GM12878 (cell line): ENCODE measurements around the gene VCAM1. TPM values are rescaled to one million over a fixed set of nuclear protein-coding genes. Genes with fewer than 3 reads are reported as not detected.

ENCODE experiments used
- ATAC-seq: fragments of 200-7000 bp; cut with Tn5 transposase; 3 replicates; pipeline ENCODE4 v1.9.1; 2020; ENCODE audit warnings: mild to moderate bottlenecking, moderate library complexity
- BruUV-seq: library from RNA; stranded (reverse); fragments of 400-500 nt; replicated peaks from 2 replicates; lab custom pipeline; 2021; lab: Mats Ljungman, UMichigan
- CTCF ChIA-PET: fragments of 300-600 bp; sonication (Branson Sonifier 250); formaldehyde crosslinking; extraction: SDS; loops from one replicate; lab custom pipeline; 2021; ENCODE audit warnings: inconsistent platforms; lab: Yijun Ruan, JAX
- POLR2A ChIA-PET: fragments of 350-600 bp; formaldehyde crosslinking; extraction: SDS; loops from one replicate; lab custom pipeline; 2021; ENCODE audit warnings: inconsistent platforms; lab: Charles Lee
- RAD21 ChIA-PET: fragments of 300-600 bp; sonication (Branson Sonifier 250); formaldehyde crosslinking; loops from one replicate; lab custom pipeline; 2023; ENCODE audit warnings: antibody characterized with exemption; ENCODE audit not compliant: unreplicated experiment; lab: Charles Lee
- SMC1A ChIA-PET: fragments of 300-600 bp; sonication (Branson Sonifier 250); formaldehyde crosslinking; loops from one replicate; lab custom pipeline; 2023; ENCODE audit not compliant: unreplicated experiment, uncharacterized antibody; lab: Charles Lee
- DNase-seq: peaks from one replicate; pipeline ENCODE4 v3.0.0-alpha.2; 2011; ENCODE audit warnings: low read depth, low spot score
- FAIRE-seq: peaks from 3 replicates; lab custom pipeline; 2011; peaks lifted over from hg19 to GRCh38; lab: Jason Lieb, UNC
- H2AFZ ChIP-seq: 2 replicates; pipeline ENCODE4 v1.6.0; 2011; ENCODE audit warnings: low read depth, low read length, control low read depth; ENCODE audit not compliant: control insufficient read depth
- H3K27ac ChIP-seq: 2 replicates; pipeline ENCODE4 v1.5.1; 2011; ENCODE audit warnings: control low read depth; ENCODE audit not compliant: control insufficient read depth, insufficient read depth
- H3K27me3 ChIP-seq, 2 experiments: replicated peaks in 1 of 2; 2 replicates each; pipeline versions ENCODE4 v1.6.0 to v1.6.1; 2011; ENCODE audit warnings: low read length in 1 of 2; ENCODE audit not compliant: control insufficient read depth in 2 of 2, insufficient read depth in 2 of 2
- H3K36me3 ChIP-seq, 2 experiments: 2 replicates each; pipeline ENCODE4 v1.5.1; 2011; ENCODE audit warnings: low read length in 1 of 2; ENCODE audit not compliant: control insufficient read depth in 2 of 2, insufficient read depth in 2 of 2
- H3K4me1 ChIP-seq: 2 replicates; pipeline ENCODE4 v1.6.1; 2011; ENCODE audit warnings: mild to moderate bottlenecking, low read length, moderate library complexity, mixed read lengths; ENCODE audit not compliant: control insufficient read depth, insufficient read depth
- H3K4me2 ChIP-seq: 2 replicates; pipeline ENCODE4 v1.6.0; 2011; ENCODE audit warnings: control low read depth; ENCODE audit not compliant: control insufficient read depth, insufficient read depth
- H3K4me3 ChIP-seq: fragments of 200-600 bp; sonication (generic); 2 replicates; pipeline ENCODE4 v1.5.1; 2016
- H3K79me2 ChIP-seq: 2 replicates; pipeline ENCODE4 v1.6.0; 2011; ENCODE audit warnings: low read length; ENCODE audit not compliant: control insufficient read depth, insufficient read depth
- H3K9ac ChIP-seq: 2 replicates; pipeline ENCODE4 v1.8.0; 2011; ENCODE audit warnings: low read length, control low read depth, mixed read lengths; ENCODE audit not compliant: control insufficient read depth, insufficient read depth
- H3K9me3 ChIP-seq: replicated peaks from 3 replicates; pipeline ENCODE4 v1.5.1; 2011; ENCODE audit warnings: mild to moderate bottlenecking, low read length; ENCODE audit not compliant: control insufficient read depth, insufficient read depth
- H4K20me1 ChIP-seq: 2 replicates; pipeline ENCODE4 v1.6.0; 2011; ENCODE audit not compliant: control insufficient read depth, insufficient read depth
- BCL11A ChIP-seq: IDR thresholded peaks from 2 replicates; pipeline ENCODE4 v1.6.1; 2011; ENCODE audit warnings: low read depth, low read length
- BRCA1 ChIP-seq: IDR thresholded peaks from 2 replicates; pipeline ENCODE4 v1.6.1; 2011; ENCODE audit warnings: low read depth, low read length, improper control_type of control experiment
- CHD4 ChIP-seq: fragments of 200-600 bp; sonication (generic); IDR thresholded peaks from 2 replicates; pipeline ENCODE4 v1.6.1; 2016; ENCODE audit warnings: mild to moderate bottlenecking
- ESRRA ChIP-seq: IDR thresholded peaks from 2 replicates; pipeline ENCODE4 v1.6.1; 2012; ENCODE audit warnings: mild to moderate bottlenecking, low read length, improper control_type of control experiment
- ETV6 ChIP-seq, 2 experiments: fragments of 450-650 bp in 1 of 2; IDR thresholded peaks in 1 of 2; conservative IDR thresholded peaks in 1 of 2; 2 replicates each; pipeline ENCODE4 v1.6.1; 2014; ENCODE audit warnings: antibody characterized with exemption in 1 of 2, borderline replicate concordance in 1 of 2, low read depth in 1 of 2, mild to moderate bottlenecking in 1 of 2, moderate library complexity in 1 of 2
- GABPA ChIP-seq: IDR thresholded peaks from 2 replicates; pipeline ENCODE4 v1.6.1; 2014; ENCODE audit warnings: antibody characterized with exemption, low read depth, mild to moderate bottlenecking, inconsistent platforms
- RAD51 ChIP-seq: fragments of 450-650 bp; IDR thresholded peaks from 2 replicates; pipeline ENCODE4 v1.6.1; 2016; ENCODE audit warnings: moderate library complexity, mild to moderate bottlenecking, inconsistent platforms
- RELA ChIP-seq: fragments of 450-650 bp; IDR thresholded peaks from 2 replicates; pipeline ENCODE4 v1.8.0; 2014; ENCODE audit warnings: borderline replicate concordance; ENCODE audit not compliant: partially characterized antibody
- SIX5 ChIP-seq: IDR thresholded peaks from 2 replicates; pipeline ENCODE4 v1.6.1; 2011; ENCODE audit warnings: mild to moderate bottlenecking, low read depth, low read length, moderate library complexity; ENCODE audit not compliant: severe bottlenecking
- SUPT20H ChIP-seq: IDR thresholded peaks from 2 replicates; pipeline ENCODE4 v1.6.1; 2011; ENCODE audit warnings: low read depth, mild to moderate bottlenecking, low read length, moderate library complexity, borderline replicate concordance; ENCODE audit not compliant: control insufficient read depth
- WGBS: methylation state at CpG from one replicate; pipeline ENCODE4 v1.1.6; 2016; ENCODE audit warnings: low lambda C conversion rate; ENCODE audit not compliant: insufficient replicate concordance, insufficient coverage; ENCODE audit errors: missing lambda C conversion rate; 5-methylcytosine and 5-hydroxymethylcytosine counted together
- in situ Hi-C: fragments of 300-500 bp; cut with MboI; formaldehyde crosslinking; loops from 9 replicates; pipeline ENCODE4 v1.14.3; 2018; ENCODE audit warnings: mixed read lengths
- intact Hi-C: fragments of 100-400 bp; cut with micrococcal nuclease; formaldehyde crosslinking; loops from one replicate; pipeline ENCODE4 v1.14.2; 2022; ENCODE audit not compliant: unreplicated experiment
- polyA plus RNA-seq, 11 experiments: library from polyadenylated mRNA; depleted of rRNA in 4 of 11; unstranded in 6 of 11; stranded (reverse) in 5 of 11; fragments of >200 nt; fragmentation: Nextera tagmentation in 4 of 11; fragmentation: Illumina TruSeq in 1 of 11; extraction: Ambion mirVana in 4 of 11; extraction: Trizol in 1 of 11; gene quantifications; 1 replicate in 1 of 11; 2 replicates in 10 of 11; pipeline versions ENCODE4 v1.2.1 to v1.2.3, GENCODE V29; 2011 to 2016; ENCODE audit warnings: inconsistent platforms in 2 of 11, missing spikeins in 2 of 11, low read depth in 1 of 11
- total RNA-seq, 4 experiments: library from RNA; depleted of rRNA in 3 of 4; stranded (reverse); fragments of >200 nt in 3 of 4; fragmentation: Illumina TruSeq in 1 of 4; extraction: Trizol in 1 of 4; gene quantifications; 2 replicates each; pipeline versions ENCODE4 v1.2.1 to v1.2.3, GENCODE V29; 2013 to 2021
- TF ChIP-seq, protein P1 (sequence below): fragments of 150-350 bp; IDR thresholded peaks from 2 replicates; pipeline ENCODE4 v1.6.1; 2016; ENCODE audit warnings: low read depth, low read length
- TF ChIP-seq, protein P2 (sequence below): fragments of 450-650 bp; formaldehyde crosslinking; IDR thresholded peaks from 2 replicates; pipeline ENCODE4 v1.4.0; 2022; ENCODE audit warnings: mild to moderate bottlenecking, moderate library complexity

Gene VCAM1
- total and polyA plus RNA-seq, 10 of the 15 experiments (the other 5 are each of a cell fraction or from before 2014, with no cell fraction given): 5.0 to 13.6 (median 7.4) TPM

DNA sequence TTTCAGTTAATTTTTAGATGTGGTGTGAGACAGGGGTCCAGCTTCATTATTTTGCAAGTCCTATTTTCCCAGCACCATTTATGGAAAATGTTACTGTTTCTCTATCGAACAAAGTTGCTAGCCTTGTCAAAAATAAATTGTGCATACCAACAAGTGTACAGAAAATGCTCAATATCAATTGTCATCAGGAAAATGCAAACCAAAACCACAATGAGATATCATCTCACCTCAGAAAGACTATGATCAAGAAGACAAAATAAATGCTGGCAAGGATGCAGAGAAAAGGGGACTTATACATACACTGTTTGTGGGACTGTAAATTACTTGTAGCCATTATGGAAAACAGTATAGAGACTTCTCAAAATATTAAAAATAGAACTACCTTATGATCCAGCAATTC is 54.8 kb downstream of the VCAM1 start (continued):
- no peak for TF ChIP-seq GABPA
- no peak for TF ChIP-seq ESRRA

DNA sequence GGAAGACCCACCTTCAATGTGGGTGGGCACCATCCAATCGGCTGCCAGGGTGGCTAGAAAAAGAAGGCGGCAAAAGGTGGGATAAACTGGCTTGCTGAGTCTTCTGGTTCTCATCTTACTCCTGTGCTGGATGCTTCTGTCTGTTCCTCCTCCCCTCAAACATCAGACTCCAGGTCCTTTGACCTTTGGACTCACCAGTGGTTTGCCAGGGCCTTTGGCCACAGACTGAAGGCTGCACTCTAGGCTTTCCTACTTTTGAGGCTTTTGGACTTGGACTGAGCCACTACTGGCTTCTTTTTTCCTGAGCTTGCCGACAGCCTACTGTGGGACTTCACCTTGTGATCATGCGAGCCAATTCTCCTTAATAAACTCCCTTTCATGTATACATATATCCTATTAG is 55.9 kb downstream of the VCAM1 start:
- ChIA-PET SMC1A (interaction anchor here (1.1 kb wide), 1 partner anchor 59 kb away, joined by 4 read pairs; no protein-coding TSS in a partner anchor), CTCF (no interaction called here), POLR2A (no interaction called here), RAD21 (no interaction called here)
- Histone ChIP-seq H3K4me1 (no peaks in the 10 kb centered on the region), H4K20me1 (no peaks in the 10 kb centered on the region), H3K27ac (no peak overlapping the region), H2AFZ (no peak overlapping the region), H3K36me3 (no peaks in the 10 kb centered on the region), H3K4me2 (no peak overlapping the region), H3K4me3 (no peak overlapping the region), H3K9me3 (no peaks in the 10 kb centered on the region; the same call in 2 of the 3 replicates), H3K27me3 (no peaks in the 10 kb centered on the region), H3K79me2 (no peaks in the 10 kb centered on the region), H3K9ac (no peak overlapping the region)
- ATAC-seq (no peak), DNase-seq (no peak), FAIRE-seq (no peak)
- in situ Hi-C loops (no loop called here), intact Hi-C loops (no loop called here)
- WGBS: 69% methylated on average over 4 of the region's 4 CpGs
- TF ChIP-seq BRCA1: no peak
- no peak for TF ChIP-seq SUPT20H
- no peak for TF ChIP-seq BCL11A
- TF ChIP-seq RAD51: no peak
- TF ChIP-seq SIX5: no peak
- no peak for TF ChIP-seq CHD4
- TF ChIP-seq, protein P1, sequence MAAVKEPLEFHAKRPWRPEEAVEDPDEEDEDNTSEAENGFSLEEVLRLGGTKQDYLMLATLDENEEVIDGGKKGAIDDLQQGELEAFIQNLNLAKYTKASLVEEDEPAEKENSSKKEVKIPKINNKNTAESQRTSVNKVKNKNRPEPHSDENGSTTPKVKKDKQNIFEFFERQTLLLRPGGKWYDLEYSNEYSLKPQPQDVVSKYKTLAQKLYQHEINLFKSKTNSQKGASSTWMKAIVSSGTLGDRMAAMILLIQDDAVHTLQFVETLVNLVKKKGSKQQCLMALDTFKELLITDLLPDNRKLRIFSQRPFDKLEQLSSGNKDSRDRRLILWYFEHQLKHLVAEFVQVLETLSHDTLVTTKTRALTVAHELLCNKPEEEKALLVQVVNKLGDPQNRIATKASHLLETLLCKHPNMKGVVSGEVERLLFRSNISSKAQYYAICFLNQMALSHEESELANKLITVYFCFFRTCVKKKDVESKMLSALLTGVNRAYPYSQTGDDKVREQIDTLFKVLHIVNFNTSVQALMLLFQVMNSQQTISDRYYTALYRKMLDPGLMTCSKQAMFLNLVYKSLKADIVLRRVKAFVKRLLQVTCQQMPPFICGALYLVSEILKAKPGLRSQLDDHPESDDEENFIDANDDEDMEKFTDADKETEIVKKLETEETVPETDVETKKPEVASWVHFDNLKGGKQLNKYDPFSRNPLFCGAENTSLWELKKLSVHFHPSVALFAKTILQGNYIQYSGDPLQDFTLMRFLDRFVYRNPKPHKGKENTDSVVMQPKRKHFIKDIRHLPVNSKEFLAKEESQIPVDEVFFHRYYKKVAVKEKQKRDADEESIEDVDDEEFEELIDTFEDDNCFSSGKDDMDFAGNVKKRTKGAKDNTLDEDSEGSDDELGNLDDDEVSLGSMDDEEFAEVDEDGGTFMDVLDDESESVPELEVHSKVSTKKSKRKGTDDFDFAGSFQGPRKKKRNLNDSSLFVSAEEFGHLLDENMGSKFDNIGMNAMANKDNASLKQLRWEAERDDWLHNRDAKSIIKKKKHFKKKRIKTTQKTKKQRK: no peak
- no peak for TF ChIP-seq ETV6 (conservative IDR thresholded peaks at IDR 0.05 in 1 of 2, IDR thresholded peaks at IDR 0.05 in 1 of 2; ENCODE audit: borderline replicate concordance in 1 of 2, low read depth in 1 of 2)
- TF ChIP-seq, protein P2, sequence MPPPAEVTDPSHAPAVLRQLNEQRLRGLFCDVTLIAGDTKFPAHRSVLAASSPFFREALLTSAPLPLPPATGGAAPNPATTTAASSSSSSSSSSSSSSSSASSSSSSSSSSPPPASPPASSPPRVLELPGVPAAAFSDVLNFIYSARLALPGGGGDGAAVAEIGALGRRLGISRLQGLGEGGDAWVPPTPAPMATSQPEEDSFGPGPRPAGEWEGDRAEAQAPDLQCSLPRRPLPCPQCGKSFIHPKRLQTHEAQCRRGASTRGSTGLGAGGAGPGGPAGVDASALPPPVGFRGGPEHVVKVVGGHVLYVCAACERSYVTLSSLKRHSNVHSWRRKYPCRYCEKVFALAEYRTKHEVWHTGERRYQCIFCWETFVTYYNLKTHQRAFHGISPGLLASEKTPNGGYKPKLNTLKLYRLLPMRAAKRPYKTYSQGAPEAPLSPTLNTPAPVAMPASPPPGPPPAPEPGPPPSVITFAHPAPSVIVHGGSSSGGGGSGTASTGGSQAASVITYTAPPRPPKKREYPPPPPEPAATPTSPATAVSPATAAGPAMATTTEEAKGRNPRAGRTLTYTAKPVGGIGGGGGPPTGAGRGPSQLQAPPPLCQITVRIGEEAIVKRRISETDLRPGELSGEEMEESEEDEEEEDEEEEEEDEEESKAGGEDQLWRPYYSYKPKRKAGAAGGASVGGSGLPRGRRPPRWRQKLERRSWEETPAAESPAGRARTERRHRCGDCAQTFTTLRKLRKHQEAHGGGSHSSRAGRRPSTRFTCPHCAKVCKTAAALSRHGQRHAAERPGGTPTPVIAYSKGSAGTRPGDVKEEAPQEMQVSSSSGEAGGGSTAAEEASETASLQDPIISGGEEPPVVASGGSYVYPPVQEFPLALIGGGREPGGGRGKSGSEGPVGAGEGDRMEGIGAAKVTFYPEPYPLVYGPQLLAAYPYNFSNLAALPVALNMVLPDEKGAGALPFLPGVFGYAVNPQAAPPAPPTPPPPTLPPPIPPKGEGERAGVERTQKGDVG: no peak
- no peak for TF ChIP-seq RELA
- BruUV-seq: no TSS peak
